ENCODE data around the gene ENAH. TPM values are rescaled to one million over a fixed set of nuclear protein-coding genes. Genes with fewer than 3 reads are reported as not detected.
A peak's percentile ranks its signal among the peaks of the same experiment; 100 is the strongest.

The ENAH gene
- total and polyA plus RNA-seq, 8 donors, result 8.0 to 62.8 (median 31.9) TPM

DNA sequence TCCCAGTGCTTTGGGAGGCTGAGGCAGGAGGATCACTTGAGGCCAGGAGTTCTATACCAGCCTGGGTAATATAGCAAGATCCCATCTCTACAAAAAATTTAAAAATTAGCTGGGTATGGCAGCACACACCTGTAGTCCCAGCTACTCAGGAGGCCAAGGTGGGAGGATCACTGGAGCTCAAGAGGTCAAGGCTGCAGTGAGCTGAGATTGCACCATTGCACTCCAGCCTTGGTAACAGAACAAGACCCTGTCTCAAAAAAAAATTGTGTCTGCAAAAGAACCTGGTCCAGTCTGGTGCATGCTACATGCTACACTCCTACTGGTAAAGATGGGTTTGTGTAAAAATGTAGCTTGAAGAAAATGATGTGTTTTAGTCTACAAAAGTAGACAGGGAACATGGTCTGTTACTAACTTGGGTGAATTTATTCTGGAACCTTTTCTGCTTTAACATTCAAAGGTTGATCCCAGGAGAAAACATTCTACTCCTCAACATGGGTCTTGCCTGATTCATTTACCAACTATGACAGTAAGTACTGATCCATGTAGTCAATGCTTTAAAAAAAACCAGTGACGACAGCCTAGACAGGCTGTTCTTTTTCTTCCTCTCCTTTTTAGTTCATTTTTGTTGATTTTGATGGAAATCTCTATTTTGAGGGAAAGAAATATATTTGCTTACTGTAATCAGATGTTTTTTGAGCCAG, 32.7 kb upstream of the ENAH start:
- intact Hi-C loops (cut with DNase I), result no loop called here

DNA sequence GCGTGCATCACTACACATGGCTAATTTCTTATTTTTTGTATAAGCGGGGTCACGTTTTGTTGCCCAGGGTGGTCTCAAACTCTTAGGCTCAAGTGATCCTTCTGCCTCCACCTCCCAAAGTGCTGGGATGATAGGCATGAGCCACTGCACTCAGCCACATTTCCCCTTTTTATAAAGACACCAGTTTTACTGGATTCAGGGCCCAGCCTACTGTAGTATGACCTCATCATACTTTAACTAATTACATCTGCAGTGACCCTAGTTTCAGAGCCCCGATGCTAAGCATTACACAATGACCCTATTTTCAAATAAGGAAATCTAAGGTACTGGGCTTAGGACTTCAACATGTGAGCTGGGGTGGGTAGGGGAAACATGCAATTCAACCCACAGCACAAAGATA, 31.8 kb upstream of the ENAH start:
- intact Hi-C loops (cut with DNase I), result no loop called here
- 83 to 87% methylated on average over 4 of the region's 4 CpGs for WGBS, 2 donors
- Histone ChIP-seq H3K4me3 (no peak overlapping the region), H3K27ac (no peak overlapping the region), H3K9me3 (no peaks in the 10 kb centered on the region), H3K27me3 (no peaks in the 10 kb centered on the region), H3K4me1 (no peaks in the 10 kb centered on the region), H3K36me3 (no peaks in the 10 kb centered on the region)
- TF ChIP-seq, protein P1, sequence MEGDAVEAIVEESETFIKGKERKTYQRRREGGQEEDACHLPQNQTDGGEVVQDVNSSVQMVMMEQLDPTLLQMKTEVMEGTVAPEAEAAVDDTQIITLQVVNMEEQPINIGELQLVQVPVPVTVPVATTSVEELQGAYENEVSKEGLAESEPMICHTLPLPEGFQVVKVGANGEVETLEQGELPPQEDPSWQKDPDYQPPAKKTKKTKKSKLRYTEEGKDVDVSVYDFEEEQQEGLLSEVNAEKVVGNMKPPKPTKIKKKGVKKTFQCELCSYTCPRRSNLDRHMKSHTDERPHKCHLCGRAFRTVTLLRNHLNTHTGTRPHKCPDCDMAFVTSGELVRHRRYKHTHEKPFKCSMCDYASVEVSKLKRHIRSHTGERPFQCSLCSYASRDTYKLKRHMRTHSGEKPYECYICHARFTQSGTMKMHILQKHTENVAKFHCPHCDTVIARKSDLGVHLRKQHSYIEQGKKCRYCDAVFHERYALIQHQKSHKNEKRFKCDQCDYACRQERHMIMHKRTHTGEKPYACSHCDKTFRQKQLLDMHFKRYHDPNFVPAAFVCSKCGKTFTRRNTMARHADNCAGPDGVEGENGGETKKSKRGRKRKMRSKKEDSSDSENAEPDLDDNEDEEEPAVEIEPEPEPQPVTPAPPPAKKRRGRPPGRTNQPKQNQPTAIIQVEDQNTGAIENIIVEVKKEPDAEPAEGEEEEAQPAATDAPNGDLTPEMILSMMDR (IDR thresholded peaks at IDR 0.05), result no peak
- no peak for ATAC-seq
- FAIRE-seq, result no peak
- no peak for DNase-seq

More for the DNA sequence above, 32.7 kb upstream of the ENAH start:
- H3K27ac ChIP-seq, result no peak overlapping the region
- TF ChIP-seq, protein P1 (IDR thresholded peaks at IDR 0.05), result no peak
- ATAC-seq (no peak), DNase-seq (no peak), FAIRE-seq (no peak)
- peaks cover 0 to under 1% (median 0%) of the 10 kb centered on the region in 3 donors for H3K4me1 ChIP-seq
- H3K9me3 ChIP-seq, result no peaks in the 10 kb centered on the region
- WGBS, 2 donors, result 88 to 97% methylated on average over 1 of the region's 1 CpG
- H3K4me3 ChIP-seq, result no peak overlapping the region
- H3K36me3 ChIP-seq, result no peaks in the 10 kb centered on the region
- no peaks in the 10 kb centered on the region for H3K27me3 ChIP-seq

DNA sequence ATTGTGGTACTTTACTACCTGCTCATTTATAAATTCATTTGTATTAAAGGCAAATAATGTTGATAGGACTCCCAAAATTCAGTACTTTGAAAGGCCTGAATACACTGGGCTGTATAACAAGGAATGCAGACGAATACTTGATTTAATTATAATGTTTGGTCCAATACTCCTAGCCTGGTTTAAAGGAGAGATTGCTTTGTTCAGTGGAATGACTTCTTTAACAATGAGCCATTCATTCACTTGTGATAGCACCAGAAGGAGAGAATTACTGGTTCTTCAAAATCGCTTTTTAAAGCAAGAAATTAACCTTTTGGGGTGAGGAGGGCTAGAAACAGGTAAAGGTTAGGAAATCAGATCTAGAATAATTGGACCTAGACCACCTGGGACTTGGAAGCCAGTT, 28.3 kb upstream of the ENAH start:
- no peak for DNase-seq
- 32 to 41% methylated on average over 2 of the region's 2 CpGs for WGBS, 2 donors
- TF ChIP-seq, protein P1 (IDR thresholded peaks at IDR 0.05), result no peak

DNA sequence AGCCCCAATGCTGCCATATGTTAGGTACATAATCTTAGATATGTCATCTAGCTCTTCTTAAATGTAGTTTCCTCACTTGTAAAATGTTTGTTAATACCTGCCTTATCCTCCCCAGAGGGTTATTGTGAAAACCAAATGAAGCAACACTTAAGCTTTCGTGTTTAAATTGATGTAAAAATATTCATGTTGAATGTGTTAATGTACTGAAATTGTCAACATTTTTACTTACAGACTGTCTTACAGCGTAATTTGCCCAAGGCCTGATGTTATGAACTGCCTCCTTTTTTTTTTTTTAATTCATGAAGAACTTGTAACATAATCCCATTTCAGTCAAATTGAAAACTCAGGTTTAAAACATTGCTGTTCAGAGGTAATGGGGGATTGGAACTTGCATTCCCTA, 25.6 kb upstream of the ENAH start:
- intact Hi-C loops (cut with DNase I), result no loop called here
- Histone ChIP-seq H3K4me3 (no peak overlapping the region), H3K36me3 (no peaks in the 10 kb centered on the region), H3K9me3 (no peaks in the 10 kb centered on the region), H3K27me3 (no peaks in the 10 kb centered on the region), H3K27ac (no peak overlapping the region), H3K4me1 (no peaks in the 10 kb centered on the region)
- no peak for ATAC-seq
- no peak for DNase-seq
- WGBS, 2 donors, result 92 to 94% methylated on average over 2 of the region's 2 CpGs
- TF ChIP-seq, protein P1 (IDR thresholded peaks at IDR 0.05), result no peak
- FAIRE-seq, result no peak

More for the DNA sequence above, 28.3 kb upstream of the ENAH start:
- Histone ChIP-seq H3K4me1 (no peaks in the 10 kb centered on the region), H3K27me3 (no peaks in the 10 kb centered on the region), H3K36me3 (no peaks in the 10 kb centered on the region), H3K9me3 (no peaks in the 10 kb centered on the region), H3K4me3 (no peak overlapping the region), H3K27ac (no peak overlapping the region)
- FAIRE-seq, result no peak
- intact Hi-C loops (cut with DNase I), result no loop called here
- peak in 1 of 4 donors; percentile 30 for ATAC-seq

DNA sequence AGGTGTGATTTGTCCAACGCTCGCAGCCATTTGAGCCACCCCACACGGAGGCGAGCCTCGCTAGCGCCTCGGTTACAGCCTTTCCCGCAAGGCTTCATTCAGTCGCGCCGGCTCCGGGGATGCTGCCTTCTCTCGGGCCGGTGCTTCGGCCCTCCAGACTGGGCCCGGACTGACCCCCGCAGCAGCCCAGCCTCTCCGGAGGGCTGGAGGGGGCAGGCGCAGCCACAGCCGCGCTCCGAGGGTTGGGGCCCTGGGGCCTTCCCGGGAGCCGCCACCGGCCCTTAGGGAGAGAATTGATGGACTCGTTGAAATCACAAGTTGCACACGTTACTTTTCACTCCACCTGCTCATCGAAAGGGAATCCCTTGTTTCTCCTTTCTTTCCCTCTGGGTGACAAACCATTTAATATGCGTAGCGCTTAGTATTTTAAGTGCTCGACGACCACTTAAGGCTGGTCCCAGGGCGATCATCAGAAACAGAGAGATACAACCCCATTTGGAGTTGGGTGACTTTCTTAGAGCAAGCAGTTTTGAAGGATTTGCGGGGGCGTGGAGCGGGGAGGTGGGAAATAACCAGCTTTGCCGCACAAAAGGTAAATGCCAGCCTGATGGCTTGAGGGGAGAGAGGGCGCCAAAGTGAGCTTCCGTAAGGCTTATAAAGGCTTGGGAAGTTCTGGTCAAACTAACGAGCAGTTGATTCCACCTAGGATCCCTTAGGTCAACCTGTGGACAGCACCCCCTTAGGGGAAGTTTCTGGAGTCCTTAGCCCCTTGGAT, 24.6 kb upstream of the ENAH start:
- TF ChIP-seq, protein P1 (IDR thresholded peaks at IDR 0.05), result no peak
- H3K9me3 ChIP-seq, result no peaks in the 10 kb centered on the region
- H3K27me3 ChIP-seq, result no peaks in the 10 kb centered on the region
- 62 to 65% methylated on average over 40 of the region's 40 CpGs for WGBS, 2 donors
- no peaks in the 10 kb centered on the region for H3K4me1 ChIP-seq
- H3K4me3 ChIP-seq, result no peak overlapping the region
- H3K36me3 ChIP-seq, result no peaks in the 10 kb centered on the region
- FAIRE-seq, result no peak
- no peak for DNase-seq
- H3K27ac ChIP-seq, result no peak overlapping the region
- intact Hi-C loops (cut with DNase I), result no loop called here
- no peak for ATAC-seq

Measured in pancreas (tissue), 10 donors.